Measurements from ENCODE around the gene WDR7. TPM values are rescaled to one million over a fixed set of nuclear protein-coding genes. Genes with fewer than 3 reads are reported as not detected.

The WDR7 gene
- total RNA-seq, 1 donor from 2014 or later, result 21.5 TPM

GRCh38 chr18:56992777-56993176 lies 341.6 kb downstream of the WDR7 start:
- no peak for DNase-seq (ENCODE audit: low read depth)

GRCh38 chr18:56995579-56996188 lies 344.5 kb downstream of the WDR7 start:
- no peak for DNase-seq (ENCODE audit: low read depth)

DNA sequence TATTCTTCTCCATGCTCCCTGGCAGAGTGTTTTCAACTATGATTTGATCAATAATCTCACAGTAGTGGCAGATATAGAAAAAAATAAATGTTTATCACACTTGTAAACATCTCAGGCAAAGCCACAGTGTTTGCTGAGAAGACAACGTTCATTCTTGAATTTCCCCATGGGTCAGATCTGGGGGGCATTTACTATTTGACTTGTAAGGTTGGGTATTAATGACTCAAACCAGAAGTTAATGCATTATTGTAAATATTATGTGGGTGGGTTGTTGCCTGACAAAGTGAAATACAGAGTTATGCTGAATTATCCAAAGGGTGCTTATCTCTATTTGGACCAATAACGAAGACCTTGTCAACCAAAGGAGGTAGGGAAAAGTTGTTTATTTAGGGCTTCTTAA lies 346.0 kb downstream of the WDR7 start:
- DNase-seq (ENCODE audit: low read depth), result no peak

DNA sequence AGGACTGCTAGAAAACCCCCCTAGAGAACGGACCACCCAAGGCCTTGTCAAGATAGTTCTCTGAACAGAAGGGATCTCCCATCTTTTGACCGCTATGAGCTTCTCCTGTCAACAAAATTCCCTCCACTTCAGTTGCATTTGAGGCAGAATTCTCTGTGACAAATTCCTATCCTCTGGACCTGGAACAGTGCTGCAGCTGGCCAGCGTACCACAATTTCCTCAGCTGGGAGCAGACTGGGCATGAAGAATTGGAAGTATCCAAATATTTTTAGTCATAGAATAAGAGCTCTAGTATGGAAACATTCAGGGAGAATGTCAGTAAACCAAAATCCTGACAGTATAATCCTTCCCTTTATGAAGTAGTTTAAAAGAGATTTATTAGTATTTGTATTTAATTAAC lies 348.7 kb downstream of the WDR7 start:
- DNase-seq (ENCODE audit: low read depth), result no peak

GRCh38 chr18:57002627-57003026 lies 351.5 kb downstream of the WDR7 start:
- no peak for DNase-seq (ENCODE audit: low read depth)

DNA sequence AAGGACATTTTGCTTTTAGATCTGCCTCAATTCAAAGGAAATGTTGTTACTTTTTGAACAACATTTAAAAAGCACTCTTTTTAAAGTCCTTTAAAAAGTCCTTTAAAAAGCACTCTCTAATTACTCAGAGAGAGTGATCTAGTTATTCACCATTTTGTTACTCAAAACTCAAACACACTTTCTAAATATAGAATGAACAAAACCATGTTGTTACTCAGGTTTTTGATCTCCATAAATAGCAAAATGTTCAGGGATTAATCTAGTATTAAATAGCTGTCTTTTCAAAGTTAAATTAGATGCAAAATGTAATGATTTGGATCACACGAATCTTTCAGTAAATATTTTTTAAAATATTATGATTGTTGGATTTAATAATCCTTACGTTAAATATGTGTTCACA lies 352.2 kb downstream of the WDR7 start:
- DNase-seq (ENCODE audit: low read depth), result no peak

DNA sequence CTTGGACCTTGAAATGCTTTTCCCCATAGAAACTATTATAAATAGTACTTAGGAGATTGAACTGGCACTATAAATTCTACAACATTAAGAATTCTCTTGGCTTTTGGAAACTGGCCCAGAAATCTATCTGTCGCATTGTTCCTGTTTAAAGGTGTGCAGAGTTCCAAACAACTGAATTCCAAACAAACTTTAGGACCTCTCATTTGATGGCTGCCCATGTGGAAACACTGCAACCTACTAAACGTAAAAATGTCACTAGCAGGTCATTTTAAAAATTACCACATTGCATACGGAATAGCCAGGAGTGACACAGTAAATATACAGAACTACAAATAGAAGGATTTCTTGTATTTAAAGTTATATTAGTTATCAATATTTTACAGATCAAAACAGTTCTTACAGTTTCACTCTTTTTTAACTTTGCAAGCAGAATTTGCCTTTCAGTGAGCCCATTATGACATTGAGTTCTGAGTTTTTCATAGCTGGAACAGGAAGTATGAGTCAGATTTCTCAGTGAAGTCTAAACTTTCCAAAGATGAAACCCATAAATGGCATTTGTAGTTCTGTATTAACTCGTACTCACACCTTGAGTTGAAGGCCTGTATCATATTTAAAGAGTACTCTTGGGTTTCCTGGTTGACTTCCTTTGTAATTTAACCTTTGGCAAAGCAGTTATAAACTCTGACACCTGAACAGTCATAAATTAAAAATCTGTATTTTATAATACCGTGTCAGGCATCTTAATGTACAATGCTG lies 353.4 kb downstream of the WDR7 start:
- peak; percentile 92 for DNase-seq (ENCODE audit: low read depth)

GRCh38 chr18:57008001-57008686 lies 357.0 kb downstream of the WDR7 start:
- DNase-seq (ENCODE audit: low read depth), result no peak

DNA sequence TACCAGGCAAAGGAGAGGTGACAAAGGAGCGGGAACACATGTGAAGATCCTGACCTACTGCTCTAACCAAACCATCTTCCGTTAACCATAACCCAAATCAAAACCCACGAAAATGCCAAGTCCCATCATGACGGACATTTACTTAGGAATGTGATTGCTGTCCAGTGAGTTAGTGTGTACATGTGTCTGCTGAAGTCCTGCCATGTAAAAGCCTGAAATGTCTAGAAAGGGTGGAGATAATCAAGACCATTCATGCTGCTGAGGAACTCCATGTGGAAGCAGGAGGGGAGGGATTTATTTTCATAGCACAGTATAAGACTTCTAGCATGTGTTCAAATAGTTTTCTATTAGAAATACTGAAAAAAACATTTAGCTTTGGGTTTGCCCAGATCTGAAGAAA lies 358.7 kb downstream of the WDR7 start:
- DNase-seq (ENCODE audit: low read depth), result no peak

- DNase-seq (ENCODE audit: low read depth), result no peak
Observed at GRCh38 chr18:57014772-57015413, 363.7 kb downstream of the WDR7 start.

GRCh38 chr18:57015451-57015850 lies 364.3 kb downstream of the WDR7 start:
- DNase-seq (ENCODE audit: low read depth), result no peak

DNA sequence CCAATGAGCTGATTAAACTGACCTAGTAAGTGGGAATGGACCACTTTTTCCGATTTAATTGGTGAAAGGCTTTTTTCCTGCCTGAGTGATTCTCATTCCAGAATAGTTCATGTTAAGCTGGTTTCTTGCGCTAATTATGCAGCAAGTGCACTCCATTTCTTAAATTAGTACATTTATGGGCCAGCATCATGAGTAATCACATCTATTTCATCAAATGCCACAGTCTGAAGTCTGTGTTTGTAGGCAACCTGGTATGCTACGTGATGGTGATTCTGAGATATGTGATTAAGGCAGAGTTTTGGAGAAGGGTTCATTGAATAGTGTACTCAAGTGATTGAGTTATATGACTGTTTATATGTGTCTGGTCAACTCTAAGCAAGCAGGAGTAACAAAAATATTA lies 367.7 kb downstream of the WDR7 start:
- DNase-seq (ENCODE audit: low read depth), result peak; percentile 47

GRCh38 chr18:57022716-57023115 lies 371.6 kb downstream of the WDR7 start:
- no peak for DNase-seq (ENCODE audit: low read depth)

GRCh38 chr18:57023275-57023882 lies 372.2 kb downstream of the WDR7 start:
- DNase-seq (ENCODE audit: low read depth), result peak; percentile 52

GRCh38 chr18:57025540-57025939 lies 374.4 kb downstream of the WDR7 start:
- DNase-seq (ENCODE audit: low read depth), result no peak

- DNase-seq (ENCODE audit: low read depth), result no peak
Observed at GRCh38 chr18:57026316-57026715, 375.2 kb downstream of the WDR7 start.

GRCh38 chr18:57027190-57027708 lies 376.1 kb downstream of the WDR7 start:
- no peak for DNase-seq (ENCODE audit: low read depth)

DNA sequence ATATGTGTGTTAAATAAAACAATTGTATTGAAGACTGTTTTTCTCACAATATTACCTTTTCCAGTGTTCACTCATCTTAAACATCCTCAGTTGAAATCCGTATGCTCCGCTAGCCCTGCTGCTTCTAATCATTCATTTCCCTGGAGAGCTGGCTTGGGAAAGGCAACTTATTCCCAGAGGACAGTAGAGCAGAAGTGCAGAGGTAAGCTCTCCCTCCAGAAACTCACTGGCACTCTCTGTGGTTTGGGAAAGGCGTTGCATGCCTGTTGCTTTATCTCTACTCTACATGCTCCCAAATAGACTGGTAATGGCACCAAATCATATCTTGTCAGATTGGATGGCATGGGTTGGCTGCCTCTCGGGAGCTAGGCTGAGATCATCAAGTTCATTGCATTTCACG lies 378.6 kb downstream of the WDR7 start:
- DNase-seq (ENCODE audit: low read depth), result no peak

DNA sequence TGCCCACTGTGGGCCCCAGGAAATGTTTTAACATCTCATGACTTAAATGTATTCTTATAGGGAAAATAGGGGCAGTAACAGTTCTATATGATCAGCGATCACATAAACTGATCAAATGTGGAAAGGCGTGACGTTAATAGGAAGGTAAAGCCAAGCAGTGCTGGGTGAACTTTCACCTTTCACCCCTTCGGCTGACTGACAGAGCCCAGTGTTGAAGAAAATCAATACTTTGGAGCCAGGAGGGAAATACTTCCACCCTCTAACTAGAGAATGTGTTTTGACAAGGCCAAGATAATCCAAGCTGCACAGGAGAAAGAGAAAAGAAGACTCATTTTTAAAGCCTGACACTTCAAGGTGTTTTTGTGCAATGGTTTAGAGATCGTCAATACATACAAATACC lies 379.3 kb downstream of the WDR7 start:
- no peak for DNase-seq (ENCODE audit: low read depth)

- DNase-seq (ENCODE audit: low read depth), result no peak
Observed at GRCh38 chr18:57035590-57035989, 384.4 kb downstream of the WDR7 start.

DNA sequence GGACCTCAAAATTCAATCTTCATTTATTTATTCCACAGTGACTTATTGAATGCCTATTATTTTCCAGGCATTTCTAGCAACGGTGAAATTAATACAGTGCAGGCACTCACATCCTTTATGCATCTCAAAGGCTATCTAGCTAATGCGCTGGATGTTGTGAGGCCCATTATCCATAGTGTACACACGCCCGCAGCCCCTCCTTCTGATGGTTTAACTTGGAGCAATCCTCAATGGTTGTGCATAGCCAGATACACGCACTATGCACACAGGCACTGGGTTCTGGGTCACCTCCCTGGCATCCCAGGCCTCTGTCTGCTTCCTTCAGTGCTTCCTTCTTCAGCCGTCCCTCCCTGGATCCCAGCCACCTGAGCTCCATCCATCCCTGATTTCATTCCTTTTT lies 387.2 kb downstream of the WDR7 start:
- DNase-seq (ENCODE audit: low read depth), result no peak

GRCh38 chr18:57040175-57040574 lies 389.0 kb downstream of the WDR7 start:
- DNase-seq (ENCODE audit: low read depth), result no peak
